SK-N-SH (cell line): Measurements from ENCODE around the gene SF3B6. TPM values are rescaled to one million over a fixed set of nuclear protein-coding genes. Genes with fewer than 3 reads are reported as not detected.

Experiments
- CTCF ChIA-PET: fragments of 300-600, 350-600 bp; formaldehyde crosslinking; extraction: SDS; loops from one replicate; lab custom pipeline; 2021; lab: Yijun Ruan, JAX
- POLR2A ChIA-PET: fragments of 350-600 bp; sonication (Branson Sonifier 250); formaldehyde crosslinking; extraction: SDS; loops from one replicate; lab custom pipeline; 2020; ENCODE audit warnings: antibody characterized with exemption, inconsistent platforms; lab: Yijun Ruan, JAX
- DNase-seq: peaks from one replicate; pipeline ENCODE4 v3.0.0; 2012
- H2AFZ ChIP-seq: fragments of 200-600 bp; sonication (generic); 2 replicates; pipeline ENCODE4 v1.8.1; 2016; ENCODE audit warnings: antibody characterized with exemption, mild to moderate bottlenecking, low read depth
- H3F3A ChIP-seq: fragments of 200-600 bp; sonication (generic); replicated peaks from 2 replicates; pipeline ENCODE3; 2016; ENCODE audit warnings: antibody characterized with exemption, mild to moderate bottlenecking; ENCODE audit not compliant: insufficient read depth
- H3K27ac ChIP-seq, 2 experiments: fragments of 200-500 bp in 1 of 2; fragments of 200-600 bp in 1 of 2; sonication (Bioruptor generic) in 1 of 2; sonication (generic), shearing (Covaris generic) in 1 of 2; 2 replicates each; pipeline versions ENCODE4 v1.5.1 to v1.6.1; 2014 to 2016; ENCODE audit warnings: low read depth in 2 of 2, inconsistent platforms in 1 of 2, low read length in 1 of 2, mild to moderate bottlenecking in 1 of 2, mixed read lengths in 1 of 2
- H3K27me3 ChIP-seq: fragments of 200-600 bp; sonication (generic), shearing (Covaris generic); 2 replicates; pipeline ENCODE4 v1.6.1; 2016; ENCODE audit warnings: mixed run types; ENCODE audit not compliant: insufficient read depth
- H3K36me3 ChIP-seq, 2 experiments: fragments of 200-500 bp in 1 of 2; fragments of 200-600 bp in 1 of 2; sonication (Bioruptor generic) in 1 of 2; sonication (generic) in 1 of 2; replicated peaks in 1 of 2; 2 replicates each; pipeline versions ENCODE3 to v1.5.1; 2014 to 2016; ENCODE audit warnings: low read length in 1 of 2, mild to moderate bottlenecking in 1 of 2; ENCODE audit not compliant: insufficient read depth in 2 of 2, control insufficient read depth in 1 of 2
- H3K4me1 ChIP-seq, 2 experiments: fragments of 200-500 bp in 1 of 2; fragments of 200-600 bp in 1 of 2; sonication (Bioruptor generic) in 1 of 2; sonication (generic), shearing (Covaris generic) in 1 of 2; 2 replicates each; pipeline versions ENCODE4 v1.5.1 to v1.6.1; 2014 to 2016; ENCODE audit warnings: low read depth in 1 of 2, low read length in 1 of 2, mixed run types in 1 of 2; ENCODE audit not compliant: insufficient read depth in 2 of 2, control insufficient read depth in 1 of 2
- H3K4me2 ChIP-seq: fragments of 200-600 bp; sonication (generic), shearing (Covaris generic); 2 replicates; pipeline ENCODE4 v1.6.1; 2017; ENCODE audit warnings: mixed run types
- H3K4me3 ChIP-seq, 2 experiments: fragments of 200-500 bp in 1 of 2; fragments of 200-600 bp in 1 of 2; sonication (Bioruptor generic) in 1 of 2; sonication (generic), shearing (Covaris generic) in 1 of 2; 2 replicates each; pipeline versions ENCODE4 v1.5.1 to v1.8.1; 2014 to 2016; ENCODE audit warnings: low read depth in 2 of 2, inconsistent platforms in 1 of 2, low read length in 1 of 2, mild to moderate bottlenecking in 1 of 2, mixed read lengths in 1 of 2, moderate library complexity in 1 of 2
- H3K79me2 ChIP-seq: fragments of 200-600 bp; sonication (generic); 2 replicates; pipeline ENCODE4 v1.8.1; 2017; ENCODE audit warnings: mild to moderate bottlenecking; ENCODE audit not compliant: insufficient read depth
- H3K9ac ChIP-seq: fragments of 200-600 bp; sonication (generic); 2 replicates; pipeline ENCODE4 v1.6.1; 2017; ENCODE audit warnings: mixed run types
- H3K9me2 ChIP-seq: fragments of 200-600 bp; sonication (generic); 2 replicates; pipeline ENCODE4 v1.6.1; 2017; ENCODE audit warnings: mixed run types
- H3K9me3 ChIP-seq: fragments of 200-600 bp; sonication (generic); 2 replicates; pipeline ENCODE4 v1.6.1; 2017; ENCODE audit warnings: mixed run types, mild to moderate bottlenecking, moderate library complexity
- H4K20me1 ChIP-seq: fragments of 200-600 bp; sonication (generic); 2 replicates; pipeline ENCODE4 v1.6.1; 2017; ENCODE audit warnings: mild to moderate bottlenecking, mixed run types; ENCODE audit not compliant: insufficient read depth
- ELF1 ChIP-seq: IDR thresholded peaks from 2 replicates; pipeline ENCODE4 v1.4.0; 2012
- GATA2 ChIP-seq: sonication (generic); formaldehyde crosslinking; IDR thresholded peaks from 2 replicates; pipeline ENCODE4 v1.5.0; 2020; ENCODE audit warnings: mild to moderate bottlenecking, missing genetic modification reagents
- JUND ChIP-seq: IDR thresholded peaks from 2 replicates; pipeline ENCODE4 v1.4.0; 2012
- MXI1 ChIP-seq: IDR thresholded peaks from 2 replicates; pipeline ENCODE4 v1.6.1; 2012; ENCODE audit warnings: mild to moderate bottlenecking, low read depth, low read length, improper control_type of control experiment
- NRF1 ChIP-seq: IDR thresholded peaks from 2 replicates; pipeline ENCODE4 v1.6.1; 2012; ENCODE audit warnings: low read depth, mild to moderate bottlenecking, low read length
- RCOR1 ChIP-seq: fragments of 150-350 bp; IDR thresholded peaks from 2 replicates; pipeline ENCODE4 v1.6.1; 2017; ENCODE audit warnings: antibody characterized with exemption, low read length
- RFX5 ChIP-seq: IDR thresholded peaks from 2 replicates; pipeline ENCODE4 v1.6.1; 2012; ENCODE audit warnings: mild to moderate bottlenecking, improper control_type of control experiment, low read length
- RXRA ChIP-seq: IDR thresholded peaks from 2 replicates; pipeline ENCODE4 v1.4.0; 2012; ENCODE audit warnings: low read depth, mild to moderate bottlenecking, borderline replicate concordance
- SIN3A ChIP-seq: IDR thresholded peaks from 2 replicates; pipeline ENCODE4 v1.6.1; 2012; ENCODE audit warnings: low read depth, mild to moderate bottlenecking, low read length, moderate library complexity, borderline replicate concordance
- SMC3 ChIP-seq: IDR thresholded peaks from 2 replicates; pipeline ENCODE4 v1.6.1; 2012; ENCODE audit warnings: low read depth, low read length, improper control_type of control experiment
- TCF12 ChIP-seq: IDR thresholded peaks from 2 replicates; pipeline ENCODE4 v1.4.0; 2012
- WGBS: methylation state at CpG from one replicate; pipeline ENCODE4 v1.1.6; 2017; ENCODE audit warnings: low lambda C conversion rate; 5-methylcytosine and 5-hydroxymethylcytosine counted together
- polyA plus RNA-seq, 3 experiments: library from polyadenylated mRNA; depleted of rRNA; stranded (reverse); fragments of >200 nt; gene quantifications; 2 replicates each; pipeline ENCODE4 v1.2.3, GENCODE V29; 2012
- TF ChIP-seq, protein P1 (sequence below): IDR thresholded peaks from 2 replicates; pipeline ENCODE4 v1.4.0; 2012; ENCODE audit warnings: low read depth, borderline replicate concordance
- TF ChIP-seq, protein P2 (sequence below): fragments of 200-600 bp; sonication (generic); IDR thresholded peaks from 2 replicates; pipeline ENCODE4 v1.6.1; 2017; ENCODE audit warnings: antibody characterized with exemption, mild to moderate bottlenecking, moderate library complexity
- TF ChIP-seq, protein P3 (sequence below): IDR thresholded peaks from 2 replicates; pipeline ENCODE4 v1.6.1; 2012; ENCODE audit warnings: mild to moderate bottlenecking, low read depth, low read length, moderate library complexity
- TF ChIP-seq, protein P4 (sequence below): fragments of 150-350 bp; IDR thresholded peaks from 2 replicates; pipeline ENCODE4 v1.6.1; 2016; ENCODE audit warnings: mild to moderate bottlenecking, low read depth, low read length
- TF ChIP-seq, protein P5 (sequence below): IDR thresholded peaks from 2 replicates; pipeline ENCODE4 v1.4.0; 2012; ENCODE audit warnings: low read depth, borderline replicate concordance

SF3B6 gene
- polyA plus RNA-seq, 1 of the 3 experiments (the other 2 are of a cell fraction): 275 TPM

DNA sequence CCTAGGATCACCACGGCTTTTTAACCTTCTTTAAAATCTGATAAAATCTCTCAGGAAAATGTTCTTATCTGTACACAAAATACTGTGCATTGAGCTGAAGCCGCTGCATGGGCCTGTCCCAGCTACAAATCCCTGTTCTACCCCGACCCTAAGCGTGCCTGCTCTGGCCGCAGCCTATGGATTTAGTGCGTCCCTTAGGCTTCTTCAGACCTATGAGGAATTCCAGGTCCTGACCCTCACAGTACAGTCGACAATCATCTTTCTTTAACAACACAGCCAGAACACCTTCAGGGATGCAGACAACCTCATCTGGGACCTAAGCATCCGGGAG lies 28.5 kb downstream of the SF3B6 start:
- peak; percentile 17 for DNase-seq
- Histone ChIP-seq H3K79me2 (peaks cover 45% of the 10 kb centered on the region), H2AFZ (peak overlapping the region; percentile 90), H3F3A (peaks cover 15% of the 10 kb centered on the region), H3K9ac (no peak overlapping the region), H3K9me2 (no peaks in the 10 kb centered on the region), H4K20me1 (no peaks in the 10 kb centered on the region), H3K4me3 (peak overlapping the region in 1 of 2 experiments; percentile 13; a peak in 2 of 4 replicates), H3K4me2 (peak overlapping the region; percentile 31; the same call in 1 of the 2 replicates), H3K9me3 (no peaks in the 10 kb centered on the region), H3K27ac (peak overlapping the region in 1 of 2 experiments; percentile 70; a peak in 2 of 4 replicates), H3K36me3 (no peaks in the 10 kb centered on the region), H3K27me3 (no peaks in the 10 kb centered on the region), H3K4me1 (peaks cover 3 to 16% of the 10 kb centered on the region in 2 experiments; a peak in 2 of 4 replicates)
- ChIA-PET CTCF (interaction anchor here (0.8 to 5.1 kb wide), 5 partner anchors 13 to 223 kb away, joined by 3 to 38 read pairs (median 6); partner anchors contain the start of genes ATAD2B and TP53I3), POLR2A (interaction anchor here (0.6 to 1.7 kb wide), 10 partner anchors 11 to 223 kb away, joined by 3 to 16 read pairs (median 4); partner anchors contain the start of genes ATAD2B, SF3B6, TP53I3 and UBXN2A)
- TF ChIP-seq RCOR1 (no peak), GATA2 (CRISPR knock-in tag) (no peak), ELF1 (no peak)
- TF ChIP-seq, protein P1, sequence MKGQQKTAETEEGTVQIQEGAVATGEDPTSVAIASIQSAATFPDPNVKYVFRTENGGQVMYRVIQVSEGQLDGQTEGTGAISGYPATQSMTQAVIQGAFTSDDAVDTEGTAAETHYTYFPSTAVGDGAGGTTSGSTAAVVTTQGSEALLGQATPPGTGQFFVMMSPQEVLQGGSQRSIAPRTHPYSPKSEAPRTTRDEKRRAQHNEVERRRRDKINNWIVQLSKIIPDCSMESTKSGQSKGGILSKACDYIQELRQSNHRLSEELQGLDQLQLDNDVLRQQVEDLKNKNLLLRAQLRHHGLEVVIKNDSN: no peak
- TF ChIP-seq, protein P2, sequence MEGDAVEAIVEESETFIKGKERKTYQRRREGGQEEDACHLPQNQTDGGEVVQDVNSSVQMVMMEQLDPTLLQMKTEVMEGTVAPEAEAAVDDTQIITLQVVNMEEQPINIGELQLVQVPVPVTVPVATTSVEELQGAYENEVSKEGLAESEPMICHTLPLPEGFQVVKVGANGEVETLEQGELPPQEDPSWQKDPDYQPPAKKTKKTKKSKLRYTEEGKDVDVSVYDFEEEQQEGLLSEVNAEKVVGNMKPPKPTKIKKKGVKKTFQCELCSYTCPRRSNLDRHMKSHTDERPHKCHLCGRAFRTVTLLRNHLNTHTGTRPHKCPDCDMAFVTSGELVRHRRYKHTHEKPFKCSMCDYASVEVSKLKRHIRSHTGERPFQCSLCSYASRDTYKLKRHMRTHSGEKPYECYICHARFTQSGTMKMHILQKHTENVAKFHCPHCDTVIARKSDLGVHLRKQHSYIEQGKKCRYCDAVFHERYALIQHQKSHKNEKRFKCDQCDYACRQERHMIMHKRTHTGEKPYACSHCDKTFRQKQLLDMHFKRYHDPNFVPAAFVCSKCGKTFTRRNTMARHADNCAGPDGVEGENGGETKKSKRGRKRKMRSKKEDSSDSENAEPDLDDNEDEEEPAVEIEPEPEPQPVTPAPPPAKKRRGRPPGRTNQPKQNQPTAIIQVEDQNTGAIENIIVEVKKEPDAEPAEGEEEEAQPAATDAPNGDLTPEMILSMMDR: no peak
- 47% methylated on average over 8 of the region's 8 CpGs for WGBS

DNA sequence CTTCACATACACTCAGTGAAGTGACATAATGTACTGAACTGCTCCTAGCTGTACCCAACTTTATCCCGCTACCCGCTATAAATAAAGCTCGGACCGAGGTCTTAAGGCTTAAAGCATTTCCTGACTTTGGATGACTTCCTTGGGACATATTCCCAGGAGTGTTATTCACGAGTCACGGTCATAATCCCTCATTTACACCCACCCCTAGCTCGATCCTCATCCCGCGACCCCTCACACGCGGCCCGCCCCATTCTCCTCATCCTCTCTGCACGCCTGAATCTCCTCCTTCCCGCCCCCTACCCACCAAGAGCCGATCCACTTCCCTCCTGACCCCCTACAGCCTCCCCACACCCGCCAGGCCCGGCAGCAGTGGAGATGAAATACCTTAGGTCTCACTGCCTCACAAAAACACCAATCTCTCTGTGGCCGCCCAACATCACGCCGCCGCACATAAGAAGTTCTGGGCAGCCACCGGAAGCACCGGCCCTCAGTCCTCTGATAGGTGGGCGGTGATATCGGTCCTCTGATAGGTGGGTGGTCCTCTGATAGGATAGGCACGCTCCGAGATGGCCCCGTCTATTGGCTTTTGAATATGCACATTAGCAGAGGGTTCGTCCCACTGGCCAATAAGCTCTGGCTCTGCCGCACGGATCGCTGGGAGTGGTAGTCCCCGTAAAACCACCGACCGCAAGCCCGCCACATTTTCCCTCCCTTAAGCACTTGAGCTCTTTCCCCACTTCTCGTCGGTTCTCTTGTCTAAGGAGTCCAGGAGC lies 29.0 kb downstream of the SF3B6 start, which contains the start of gene WDCP:
Gene WDCP (minus strand): TSS at position 462 of the 773 bp plus-strand sequence. CDS start 7,897 bp downstream, outside the sequence.
- peak within 1 kb of the TSS; percentile 75 to 89 for H3K4me3 ChIP-seq
- peaks cover 49% of the 10 kb centered on the region for H3K79me2 ChIP-seq
- no peaks in the 10 kb centered on the region for H3K9me3 ChIP-seq
- peaks cover 3 to 16% of the 10 kb centered on the region in 2 experiments; a peak in 2 of 4 replicates for H3K4me1 ChIP-seq
- POLR2A ChIA-PET: interaction anchor here (0.6 to 1.7 kb wide), 12 partner anchors 11 to 940 kb away, joined by 3 to 16 read pairs (median 4); partner anchors contain the start of genes ATAD2B, SF3B6, TP53I3 and UBXN2A
- H4K20me1 ChIP-seq: no peaks in the 10 kb centered on the region
- under 1% methylated on average over 38 of the region's 38 CpGs for WGBS
- peak within 1 kb of the TSS; percentile 54 to 74; a peak in 3 of 4 replicates for H3K27ac ChIP-seq
- peak within 1 kb of the TSS; percentile 71 for H3K4me2 ChIP-seq
- peak; percentile 93 for DNase-seq
- no peaks in the 10 kb centered on the region for H3K27me3 ChIP-seq
- peak within 1 kb of the TSS; percentile 75 for H3K9ac ChIP-seq
- peak within 1 kb of the TSS; percentile 90 for H2AFZ ChIP-seq
- H3K36me3 ChIP-seq: no peaks in the 10 kb centered on the region
- CTCF ChIA-PET: interaction anchor here (0.6 to 5.1 kb wide), 6 partner anchors 14 to 351 kb away, joined by 3 to 38 read pairs (median 6); partner anchors contain the start of genes ATAD2B and TP53I3
- no peaks in the 10 kb centered on the region for H3K9me2 ChIP-seq
- H3F3A ChIP-seq: peaks cover 15% of the 10 kb centered on the region
- TF ChIP-seq RXRA: no peak
- TF ChIP-seq RFX5: no peak
- TF ChIP-seq TCF12: no peak
- TF ChIP-seq, protein P3, sequence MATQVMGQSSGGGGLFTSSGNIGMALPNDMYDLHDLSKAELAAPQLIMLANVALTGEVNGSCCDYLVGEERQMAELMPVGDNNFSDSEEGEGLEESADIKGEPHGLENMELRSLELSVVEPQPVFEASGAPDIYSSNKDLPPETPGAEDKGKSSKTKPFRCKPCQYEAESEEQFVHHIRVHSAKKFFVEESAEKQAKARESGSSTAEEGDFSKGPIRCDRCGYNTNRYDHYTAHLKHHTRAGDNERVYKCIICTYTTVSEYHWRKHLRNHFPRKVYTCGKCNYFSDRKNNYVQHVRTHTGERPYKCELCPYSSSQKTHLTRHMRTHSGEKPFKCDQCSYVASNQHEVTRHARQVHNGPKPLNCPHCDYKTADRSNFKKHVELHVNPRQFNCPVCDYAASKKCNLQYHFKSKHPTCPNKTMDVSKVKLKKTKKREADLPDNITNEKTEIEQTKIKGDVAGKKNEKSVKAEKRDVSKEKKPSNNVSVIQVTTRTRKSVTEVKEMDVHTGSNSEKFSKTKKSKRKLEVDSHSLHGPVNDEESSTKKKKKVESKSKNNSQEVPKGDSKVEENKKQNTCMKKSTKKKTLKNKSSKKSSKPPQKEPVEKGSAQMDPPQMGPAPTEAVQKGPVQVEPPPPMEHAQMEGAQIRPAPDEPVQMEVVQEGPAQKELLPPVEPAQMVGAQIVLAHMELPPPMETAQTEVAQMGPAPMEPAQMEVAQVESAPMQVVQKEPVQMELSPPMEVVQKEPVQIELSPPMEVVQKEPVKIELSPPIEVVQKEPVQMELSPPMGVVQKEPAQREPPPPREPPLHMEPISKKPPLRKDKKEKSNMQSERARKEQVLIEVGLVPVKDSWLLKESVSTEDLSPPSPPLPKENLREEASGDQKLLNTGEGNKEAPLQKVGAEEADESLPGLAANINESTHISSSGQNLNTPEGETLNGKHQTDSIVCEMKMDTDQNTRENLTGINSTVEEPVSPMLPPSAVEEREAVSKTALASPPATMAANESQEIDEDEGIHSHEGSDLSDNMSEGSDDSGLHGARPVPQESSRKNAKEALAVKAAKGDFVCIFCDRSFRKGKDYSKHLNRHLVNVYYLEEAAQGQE: peak; percentile 63; the same call in 1 of the 2 replicates
- TF ChIP-seq, protein P4, sequence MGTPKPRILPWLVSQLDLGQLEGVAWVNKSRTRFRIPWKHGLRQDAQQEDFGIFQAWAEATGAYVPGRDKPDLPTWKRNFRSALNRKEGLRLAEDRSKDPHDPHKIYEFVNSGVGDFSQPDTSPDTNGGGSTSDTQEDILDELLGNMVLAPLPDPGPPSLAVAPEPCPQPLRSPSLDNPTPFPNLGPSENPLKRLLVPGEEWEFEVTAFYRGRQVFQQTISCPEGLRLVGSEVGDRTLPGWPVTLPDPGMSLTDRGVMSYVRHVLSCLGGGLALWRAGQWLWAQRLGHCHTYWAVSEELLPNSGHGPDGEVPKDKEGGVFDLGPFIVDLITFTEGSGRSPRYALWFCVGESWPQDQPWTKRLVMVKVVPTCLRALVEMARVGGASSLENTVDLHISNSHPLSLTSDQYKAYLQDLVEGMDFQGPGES: peak; percentile 91
- TF ChIP-seq, protein P5, sequence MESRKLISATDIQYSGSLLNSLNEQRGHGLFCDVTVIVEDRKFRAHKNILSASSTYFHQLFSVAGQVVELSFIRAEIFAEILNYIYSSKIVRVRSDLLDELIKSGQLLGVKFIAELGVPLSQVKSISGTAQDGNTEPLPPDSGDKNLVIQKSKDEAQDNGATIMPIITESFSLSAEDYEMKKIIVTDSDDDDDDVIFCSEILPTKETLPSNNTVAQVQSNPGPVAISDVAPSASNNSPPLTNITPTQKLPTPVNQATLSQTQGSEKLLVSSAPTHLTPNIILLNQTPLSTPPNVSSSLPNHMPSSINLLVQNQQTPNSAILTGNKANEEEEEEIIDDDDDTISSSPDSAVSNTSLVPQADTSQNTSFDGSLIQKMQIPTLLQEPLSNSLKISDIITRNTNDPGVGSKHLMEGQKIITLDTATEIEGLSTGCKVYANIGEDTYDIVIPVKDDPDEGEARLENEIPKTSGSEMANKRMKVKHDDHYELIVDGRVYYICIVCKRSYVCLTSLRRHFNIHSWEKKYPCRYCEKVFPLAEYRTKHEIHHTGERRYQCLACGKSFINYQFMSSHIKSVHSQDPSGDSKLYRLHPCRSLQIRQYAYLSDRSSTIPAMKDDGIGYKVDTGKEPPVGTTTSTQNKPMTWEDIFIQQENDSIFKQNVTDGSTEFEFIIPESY: no peak
- TF ChIP-seq JUND: no peak
- peak; percentile 73 for TF ChIP-seq SIN3A
- peak; percentile 99 for TF ChIP-seq MXI1
- TF ChIP-seq SMC3: no peak
- TF ChIP-seq NRF1: no peak
